Measurements from ENCODE around the gene ANKRD39.

ANKRD39 gene

GRCh38 chr2:96816836-96817702 is 40.7 kb downstream of the ANKRD39 start:
- WGBS (ENCODE audit: insufficient coverage), result 7% methylated on average over 78 of the region's 89 CpGs
- H3K27me3 ChIP-seq (replicated peaks in 2 of 5; ENCODE audit: control insufficient read depth in 4 of 5, insufficient read depth in 5 of 5, low read length in 4 of 5), result no peaks in the 10 kb centered on the region
- peak in 1 of 3 donors; percentile 28 for DNase-seq
- peak overlapping the region; percentile 63 to 90 (median 79) for H3K4me3 ChIP-seq (ENCODE audit: control insufficient read depth in 1 of 7, extremely low read depth in 1 of 7, insufficient read depth in 4 of 7, low read depth in 2 of 7, low read length in 6 of 7)
- peaks cover 12 to 53% (median 37%) of the 10 kb centered on the region in 4 experiments for H3K4me1 ChIP-seq (ENCODE audit: control extremely low read depth in 1 of 4, control insufficient read depth in 4 of 4, insufficient read depth in 4 of 4, low read length in 3 of 4)
- ChIA-PET CTCF (interaction anchor here (0.7 to 5.7 kb wide), 7 partner anchors 11 to 54 kb away, joined by 3 to 22 read pairs (median 4); partner anchors contain the start of gene ANKRD39), POLR2A (interaction anchor here (0.6 kb wide), 1 partner anchor 290 kb away, joined by 3 read pairs; no protein-coding TSS in a partner anchor)
- no peaks in the 10 kb centered on the region for H3K9me3 ChIP-seq (ENCODE audit: control extremely low read depth in 1 of 5, control insufficient read depth in 4 of 5, insufficient read depth in 2 of 5, low read depth in 1 of 5, low read length in 4 of 5)
- H3K36me3 ChIP-seq (ENCODE audit: control insufficient read depth in 4 of 4, insufficient read depth in 4 of 4, low read length in 3 of 4), result peaks cover 0 to 26% (median 18%) of the 10 kb centered on the region in 4 experiments
- H3K27ac ChIP-seq (ENCODE audit: insufficient read depth in 1 of 2, low read depth in 1 of 2, low read length in 2 of 2, poor library complexity in 1 of 2, severe bottlenecking in 2 of 2), result no peak overlapping the region

GRCh38 chr2:96816127-96816835 is 41.5 kb downstream of the ANKRD39 start, which contains the start of gene CNNM3:
Gene CNNM3, plus strand, starts transcription at chr2:96816268. Its CDS starts 10 bp downstream, at chr2:96816278.
- Histone ChIP-seq H3K4me1 (ENCODE audit: control extremely low read depth in 1 of 4, control insufficient read depth in 4 of 4, insufficient read depth in 4 of 4, low read length in 3 of 4) (peaks cover 12 to 51% (median 37%) of the 10 kb centered on the region in 4 experiments), H3K27me3 (replicated peaks in 2 of 5; ENCODE audit: control insufficient read depth in 4 of 5, insufficient read depth in 5 of 5, low read length in 4 of 5) (no peaks in the 10 kb centered on the region), H3K36me3 (ENCODE audit: control insufficient read depth in 4 of 4, insufficient read depth in 4 of 4, low read length in 3 of 4) (peaks cover 0 to 25% (median 22%) of the 10 kb centered on the region in 4 experiments), H3K27ac (ENCODE audit: insufficient read depth in 1 of 2, low read depth in 1 of 2, low read length in 2 of 2, poor library complexity in 1 of 2, severe bottlenecking in 2 of 2) (peak within 1 kb of the TSS in 1 of 2 experiments; percentile 58), H3K9me3 (ENCODE audit: control extremely low read depth in 1 of 5, control insufficient read depth in 4 of 5, insufficient read depth in 2 of 5, low read depth in 1 of 5, low read length in 4 of 5) (no peaks in the 10 kb centered on the region), H3K4me3 (ENCODE audit: control insufficient read depth in 1 of 7, extremely low read depth in 1 of 7, insufficient read depth in 4 of 7, low read depth in 2 of 7, low read length in 6 of 7) (peak within 1 kb of the TSS; percentile 77 to 90 (median 81))
- DNase-seq, result peak; percentile 92 to 96 (median 95)
- ChIA-PET POLR2A (interaction anchor here (0.6 kb wide), 1 partner anchor 289 kb away, joined by 3 read pairs; no protein-coding TSS in a partner anchor), CTCF (interaction anchor here (0.7 to 5.7 kb wide), 7 partner anchors 16 to 53 kb away, joined by 3 to 22 read pairs (median 4); partner anchors contain the start of gene ANKRD39)
- WGBS (ENCODE audit: insufficient coverage), result 0% methylated on average over 98 of the region's 103 CpGs

GRCh38 chr2:96815326-96816126 is 42.3 kb downstream of the ANKRD39 start:
- peak; percentile 21 to 60 (median 54) for DNase-seq
- Histone ChIP-seq H3K27me3 (replicated peaks in 2 of 5; ENCODE audit: control insufficient read depth in 4 of 5, insufficient read depth in 5 of 5, low read length in 4 of 5) (no peaks in the 10 kb centered on the region), H3K27ac (ENCODE audit: insufficient read depth in 1 of 2, low read depth in 1 of 2, low read length in 2 of 2, poor library complexity in 1 of 2, severe bottlenecking in 2 of 2) (peak overlapping the region in 1 of 2 experiments; percentile 58), H3K4me3 (ENCODE audit: control insufficient read depth in 1 of 7, extremely low read depth in 1 of 7, insufficient read depth in 4 of 7, low read depth in 2 of 7, low read length in 6 of 7) (peak overlapping the region; percentile 77 to 90 (median 81)), H3K9me3 (ENCODE audit: control extremely low read depth in 1 of 5, control insufficient read depth in 4 of 5, insufficient read depth in 2 of 5, low read depth in 1 of 5, low read length in 4 of 5) (no peaks in the 10 kb centered on the region), H3K4me1 (ENCODE audit: control extremely low read depth in 1 of 4, control insufficient read depth in 4 of 4, insufficient read depth in 4 of 4, low read length in 3 of 4) (peaks cover 12 to 44% (median 35%) of the 10 kb centered on the region in 4 experiments), H3K36me3 (ENCODE audit: control insufficient read depth in 4 of 4, insufficient read depth in 4 of 4, low read length in 3 of 4) (peaks cover 0 to 26% (median 24%) of the 10 kb centered on the region in 4 experiments)
- under 1% methylated on average over 48 of the region's 60 CpGs for WGBS (ENCODE audit: insufficient coverage)
- ChIA-PET CTCF (interaction anchor here (0.7 to 5.7 kb wide), 5 partner anchors 10 to 52 kb away, joined by 3 to 22 read pairs (median 4); partner anchors contain the start of gene ANKRD39), POLR2A (interaction anchor here (0.6 kb wide), 2 partner anchors 548 to 1604 kb away, joined by 3 to 4 read pairs; no protein-coding TSS in a partner anchor)

GRCh38 chr2:96813656-96814055 is 44.2 kb downstream of the ANKRD39 start:
- H3K36me3 ChIP-seq (ENCODE audit: control insufficient read depth in 4 of 4, insufficient read depth in 4 of 4, low read length in 3 of 4), result peaks cover 0 to 36% (median 29%) of the 10 kb centered on the region in 4 experiments
- ChIA-PET CTCF (interaction anchor here (0.6 to 1.5 kb wide), 5 partner anchors 14 to 272 kb away, joined by 3 to 4 read pairs (median 3); partner anchors contain the start of gene ANKRD39), POLR2A (interaction anchor here (0.7 kb wide), 1 partner anchor 230 kb away, joined by 3 read pairs; no protein-coding TSS in a partner anchor)
- H3K27me3 ChIP-seq (replicated peaks in 2 of 5; ENCODE audit: control insufficient read depth in 4 of 5, insufficient read depth in 5 of 5, low read length in 4 of 5), result no peaks in the 10 kb centered on the region
- H3K4me1 ChIP-seq (ENCODE audit: control extremely low read depth in 1 of 4, control insufficient read depth in 4 of 4, insufficient read depth in 4 of 4, low read length in 3 of 4), result peaks cover 9 to 27% (median 24%) of the 10 kb centered on the region in 4 experiments
- no peak for DNase-seq
- H3K9me3 ChIP-seq (ENCODE audit: control extremely low read depth in 1 of 5, control insufficient read depth in 4 of 5, insufficient read depth in 2 of 5, low read depth in 1 of 5, low read length in 4 of 5), result no peaks in the 10 kb centered on the region
- H3K4me3 ChIP-seq (ENCODE audit: control insufficient read depth in 1 of 7, extremely low read depth in 1 of 7, insufficient read depth in 4 of 7, low read depth in 2 of 7, low read length in 6 of 7), result no peak overlapping the region
- 100% methylated on average over 2 of the region's 4 CpGs for WGBS (ENCODE audit: insufficient coverage)
- no peak overlapping the region for H3K27ac ChIP-seq (ENCODE audit: insufficient read depth in 1 of 2, low read depth in 1 of 2, low read length in 2 of 2, poor library complexity in 1 of 2, severe bottlenecking in 2 of 2)

- no peaks in the 10 kb centered on the region for H3K27me3 ChIP-seq (replicated peaks in 2 of 5; ENCODE audit: control insufficient read depth in 4 of 5, insufficient read depth in 5 of 5, low read length in 4 of 5)
- ChIA-PET POLR2A (no interaction called here), CTCF (no interaction called here)
- no peak for DNase-seq
- H3K36me3 ChIP-seq (ENCODE audit: control insufficient read depth in 4 of 4, insufficient read depth in 4 of 4, low read length in 3 of 4), result peaks cover 2 to 40% (median 32%) of the 10 kb centered on the region in 4 experiments
- WGBS (ENCODE audit: insufficient coverage), result 89% methylated on average over 3 of the region's 3 CpGs
- H3K4me1 ChIP-seq (ENCODE audit: control extremely low read depth in 1 of 4, control insufficient read depth in 4 of 4, insufficient read depth in 4 of 4, low read length in 3 of 4), result peaks cover 3 to 9% (median 7%) of the 10 kb centered on the region in 4 experiments
- H3K27ac ChIP-seq (ENCODE audit: insufficient read depth in 1 of 2, low read depth in 1 of 2, low read length in 2 of 2, poor library complexity in 1 of 2, severe bottlenecking in 2 of 2), result no peak overlapping the region
- no peak overlapping the region for H3K4me3 ChIP-seq (ENCODE audit: control insufficient read depth in 1 of 7, extremely low read depth in 1 of 7, insufficient read depth in 4 of 7, low read depth in 2 of 7, low read length in 6 of 7)
- H3K9me3 ChIP-seq (ENCODE audit: control extremely low read depth in 1 of 5, control insufficient read depth in 4 of 5, insufficient read depth in 2 of 5, low read depth in 1 of 5, low read length in 4 of 5), result no peaks in the 10 kb centered on the region
Measured at GRCh38 chr2:96811917-96812316, 45.9 kb downstream of the ANKRD39 start.

GRCh38 chr2:96810783-96811192 is 47.0 kb downstream of the ANKRD39 start:
- CTCF ChIA-PET, result interaction anchor here (1.9 kb wide), 1 partner anchor 10 kb away, joined by 5 read pairs; no protein-coding TSS in a partner anchor
- POLR2A ChIA-PET, result no interaction called here

More at GRCh38 chr2:96810783-96811192, 47.0 kb downstream of the ANKRD39 start:
- no peak for DNase-seq
- H3K4me3 ChIP-seq (ENCODE audit: control insufficient read depth in 1 of 7, extremely low read depth in 1 of 7, insufficient read depth in 4 of 7, low read depth in 2 of 7, low read length in 6 of 7), result no peak overlapping the region
- no peaks in the 10 kb centered on the region for H3K9me3 ChIP-seq (ENCODE audit: control extremely low read depth in 1 of 5, control insufficient read depth in 4 of 5, insufficient read depth in 2 of 5, low read depth in 1 of 5, low read length in 4 of 5)
- 100% methylated on average over 4 of the region's 5 CpGs for WGBS (ENCODE audit: insufficient coverage)
- H3K27ac ChIP-seq (ENCODE audit: insufficient read depth in 1 of 2, low read depth in 1 of 2, low read length in 2 of 2, poor library complexity in 1 of 2, severe bottlenecking in 2 of 2), result no peak overlapping the region
- peaks cover 3 to 7% (median 6%) of the 10 kb centered on the region in 4 experiments for H3K4me1 ChIP-seq (ENCODE audit: control extremely low read depth in 1 of 4, control insufficient read depth in 4 of 4, insufficient read depth in 4 of 4, low read length in 3 of 4)
- peaks cover 2 to 42% (median 32%) of the 10 kb centered on the region in 4 experiments for H3K36me3 ChIP-seq (ENCODE audit: control insufficient read depth in 4 of 4, insufficient read depth in 4 of 4, low read length in 3 of 4)
- no peaks in the 10 kb centered on the region for H3K27me3 ChIP-seq (replicated peaks in 2 of 5; ENCODE audit: control insufficient read depth in 4 of 5, insufficient read depth in 5 of 5, low read length in 4 of 5)

All from common myeloid progenitor, CD34-positive (primary cell).